ENCODE measurements around the gene HS2ST1. TPM values are rescaled to one million over a fixed set of nuclear protein-coding genes. Genes with fewer than 3 reads are reported as not detected.

Gene HS2ST1
- total RNA-seq, 1 experiment from 2014 or later, result 54.0 TPM

GRCh38 chr1:87130438-87130837, 216.0 kb downstream of the HS2ST1 start:
- intact Hi-C loops (cut with micrococcal nuclease; ENCODE audit: unreplicated experiment), result no loop called here
- no peak overlapping the region for H3K4me3 Mint-ChIP-seq (ENCODE audit: low read depth, unreplicated experiment)
- TF ChIP-seq, protein P1, sequence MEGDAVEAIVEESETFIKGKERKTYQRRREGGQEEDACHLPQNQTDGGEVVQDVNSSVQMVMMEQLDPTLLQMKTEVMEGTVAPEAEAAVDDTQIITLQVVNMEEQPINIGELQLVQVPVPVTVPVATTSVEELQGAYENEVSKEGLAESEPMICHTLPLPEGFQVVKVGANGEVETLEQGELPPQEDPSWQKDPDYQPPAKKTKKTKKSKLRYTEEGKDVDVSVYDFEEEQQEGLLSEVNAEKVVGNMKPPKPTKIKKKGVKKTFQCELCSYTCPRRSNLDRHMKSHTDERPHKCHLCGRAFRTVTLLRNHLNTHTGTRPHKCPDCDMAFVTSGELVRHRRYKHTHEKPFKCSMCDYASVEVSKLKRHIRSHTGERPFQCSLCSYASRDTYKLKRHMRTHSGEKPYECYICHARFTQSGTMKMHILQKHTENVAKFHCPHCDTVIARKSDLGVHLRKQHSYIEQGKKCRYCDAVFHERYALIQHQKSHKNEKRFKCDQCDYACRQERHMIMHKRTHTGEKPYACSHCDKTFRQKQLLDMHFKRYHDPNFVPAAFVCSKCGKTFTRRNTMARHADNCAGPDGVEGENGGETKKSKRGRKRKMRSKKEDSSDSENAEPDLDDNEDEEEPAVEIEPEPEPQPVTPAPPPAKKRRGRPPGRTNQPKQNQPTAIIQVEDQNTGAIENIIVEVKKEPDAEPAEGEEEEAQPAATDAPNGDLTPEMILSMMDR (IDR thresholded peaks at IDR 0.05; ENCODE audit: unreplicated experiment), result no peak
- H3K27me3 Mint-ChIP-seq (ENCODE audit: unreplicated experiment), result no peaks in the 10 kb centered on the region
- H3K4me1 Mint-ChIP-seq (ENCODE audit: low read depth, unreplicated experiment), result peaks cover 9% of the 10 kb centered on the region
- no TSS peak for BruUV-seq (replicated peaks)
- peaks cover 5% of the 10 kb centered on the region for H3K36me3 Mint-ChIP-seq (ENCODE audit: insufficient read depth, unreplicated experiment)
- DNase-seq, result no peak
- no peaks in the 10 kb centered on the region for H3K9me3 Mint-ChIP-seq (ENCODE audit: low read depth, unreplicated experiment)
- CTCF ChIA-PET, result no interaction called here
- no peak overlapping the region for H3K27ac Mint-ChIP-seq (ENCODE audit: unreplicated experiment)

- TF ChIP-seq, protein P1 (IDR thresholded peaks at IDR 0.05; ENCODE audit: unreplicated experiment), result peak; percentile 91
- CTCF ChIA-PET, result no interaction called here
- intact Hi-C loops (cut with micrococcal nuclease; ENCODE audit: unreplicated experiment), result no loop called here
- BruUV-seq (replicated peaks), result no TSS peak
- no peaks in the 10 kb centered on the region for H3K27me3 Mint-ChIP-seq (ENCODE audit: unreplicated experiment)
- H3K4me1 Mint-ChIP-seq (ENCODE audit: low read depth, unreplicated experiment), result peaks cover 9% of the 10 kb centered on the region
- H3K36me3 Mint-ChIP-seq (ENCODE audit: insufficient read depth, unreplicated experiment), result peaks cover 5% of the 10 kb centered on the region
- peak overlapping the region; percentile 60 for H3K27ac Mint-ChIP-seq (ENCODE audit: unreplicated experiment)
- H3K9me3 Mint-ChIP-seq (ENCODE audit: low read depth, unreplicated experiment), result no peaks in the 10 kb centered on the region
- DNase-seq, result peak; percentile 87
- H3K4me3 Mint-ChIP-seq (ENCODE audit: low read depth, unreplicated experiment), result peak overlapping the region; percentile 65
Observed at GRCh38 chr1:87131809-87132283, 217.4 kb downstream of the HS2ST1 start.

DNA sequence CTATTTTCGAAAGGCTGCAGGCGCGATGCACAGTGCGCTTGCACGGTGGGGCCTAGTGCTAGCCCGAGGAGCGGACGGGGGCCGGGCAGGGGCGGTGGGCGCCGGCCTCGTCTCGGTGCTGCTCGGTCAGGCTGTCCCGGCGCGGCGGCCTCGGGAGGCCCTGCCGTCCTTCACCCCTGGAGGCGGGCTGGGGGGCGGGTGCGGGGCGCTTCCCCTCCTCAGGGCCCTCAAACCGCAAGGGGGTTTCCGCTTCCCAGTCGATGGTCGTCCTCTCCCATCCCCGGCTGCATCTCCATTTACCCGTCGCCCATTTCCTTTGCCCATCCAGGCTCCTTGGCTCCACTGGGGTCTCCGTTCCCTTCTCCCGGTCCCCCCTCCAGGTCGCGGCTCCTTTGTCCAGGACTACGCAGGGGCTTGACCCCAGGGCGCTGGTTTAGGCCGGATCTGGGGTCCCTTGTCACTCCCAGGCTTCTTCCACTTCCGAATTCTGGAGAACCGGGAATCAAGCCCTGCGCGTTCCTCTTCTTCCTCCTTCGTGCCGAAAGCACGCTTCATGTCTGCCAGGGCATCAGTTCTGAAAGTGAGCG, 217.9 kb downstream of the HS2ST1 start:
- no peak overlapping the region for H3K27ac Mint-ChIP-seq (ENCODE audit: unreplicated experiment)
- intact Hi-C loops (cut with micrococcal nuclease; ENCODE audit: unreplicated experiment), result no loop called here
- TF ChIP-seq, protein P1 (IDR thresholded peaks at IDR 0.05; ENCODE audit: unreplicated experiment), result no peak
- H3K4me1 Mint-ChIP-seq (ENCODE audit: low read depth, unreplicated experiment), result peaks cover 9% of the 10 kb centered on the region
- H3K36me3 Mint-ChIP-seq (ENCODE audit: insufficient read depth, unreplicated experiment), result peaks cover 5% of the 10 kb centered on the region
- no peak for DNase-seq
- H3K27me3 Mint-ChIP-seq (ENCODE audit: unreplicated experiment), result no peaks in the 10 kb centered on the region
- H3K4me3 Mint-ChIP-seq (ENCODE audit: low read depth, unreplicated experiment), result peak overlapping the region; percentile 65
- CTCF ChIA-PET, result interaction anchor here (1.2 kb wide), 1 partner anchor 929 kb away, joined by 3 read pairs; no protein-coding TSS in a partner anchor
- no TSS peak for BruUV-seq (replicated peaks)
- H3K9me3 Mint-ChIP-seq (ENCODE audit: low read depth, unreplicated experiment), result no peaks in the 10 kb centered on the region

GRCh38 chr1:87134061-87134460, 219.6 kb downstream of the HS2ST1 start:
- intact Hi-C loops (cut with micrococcal nuclease; ENCODE audit: unreplicated experiment), result no loop called here
- Mint-ChIP-seq H3K27ac (ENCODE audit: unreplicated experiment) (no peak overlapping the region), H3K4me1 (ENCODE audit: low read depth, unreplicated experiment) (peaks cover 9% of the 10 kb centered on the region), H3K9me3 (ENCODE audit: low read depth, unreplicated experiment) (no peaks in the 10 kb centered on the region), H3K36me3 (ENCODE audit: insufficient read depth, unreplicated experiment) (peaks cover 5% of the 10 kb centered on the region), H3K4me3 (ENCODE audit: low read depth, unreplicated experiment) (no peak overlapping the region), H3K27me3 (ENCODE audit: unreplicated experiment) (no peaks in the 10 kb centered on the region)
- DNase-seq, result no peak
- TF ChIP-seq, protein P1 (IDR thresholded peaks at IDR 0.05; ENCODE audit: unreplicated experiment), result no peak
- no TSS peak for BruUV-seq (replicated peaks)
- CTCF ChIA-PET, result interaction anchor here (0.6 kb wide), 2 partner anchors 826 to 999 kb away, joined by 3 to 4 read pairs; no protein-coding TSS in a partner anchor

Data from Calu3 (cell line).